Activated CD8-positive, alpha-beta memory T cell treated with anti-CD3 and anti-CD28 coated beads, Interleukin-2, amount 10 ng/mL, durations not matched to agents 7 days and 5 days (primary cell): ENCODE results near the gene RFPL3. TPM values are rescaled to one million over a fixed set of nuclear protein-coding genes. Genes with fewer than 3 reads are reported as not detected.
A peak's percentile ranks its signal among the peaks of the same experiment; 100 is the strongest.

Experiments used
- ATAC-seq: fragments of 150-1000 bp; cut with Tn5 transposase; one replicate; pipeline ENCODE4 v1.10.0; 2021; ENCODE audit warnings: moderate library complexity
- CTCF ChIA-PET: fragments of 350-600 bp; sonication (Branson Sonifier 250); formaldehyde crosslinking; loops from one replicate; lab custom pipeline; 2021; ENCODE audit warnings: antibody characterized with exemption; lab: Charles Lee
- DNase-seq: peaks from one replicate; pipeline ENCODE4 v3.0.0-alpha.2; 2020
- H3K27ac Mint-ChIP-seq: one replicate; pipeline ENCODE4 v1.8.0; 2021; ENCODE audit warnings: mild to moderate bottlenecking, mixed read lengths
- H3K27me3 Mint-ChIP-seq: one replicate; pipeline ENCODE4 v1.8.0; 2021; ENCODE audit warnings: mixed read lengths
- H3K36me3 Mint-ChIP-seq: one replicate; pipeline ENCODE4 v1.8.0; 2021; ENCODE audit warnings: mild to moderate bottlenecking, mixed read lengths
- H3K4me1 Mint-ChIP-seq: one replicate; pipeline ENCODE4 v1.8.0; 2021; ENCODE audit warnings: mixed read lengths
- H3K4me3 Mint-ChIP-seq: one replicate; pipeline ENCODE4 v1.8.0; 2021; ENCODE audit warnings: mild to moderate bottlenecking, moderate library complexity, mixed read lengths
- H3K9me3 Mint-ChIP-seq: one replicate; pipeline ENCODE4 v1.8.0; 2022; ENCODE audit warnings: low read depth, mixed read lengths
- total RNA-seq, 2 experiments: library from RNA; stranded (reverse); gene quantifications; one replicate each; pipeline ENCODE4 v1.2.3, GENCODE V29; 2021

Gene RFPL3
- total RNA-seq, 2 experiments from 2014 or later = not detected

DNA sequence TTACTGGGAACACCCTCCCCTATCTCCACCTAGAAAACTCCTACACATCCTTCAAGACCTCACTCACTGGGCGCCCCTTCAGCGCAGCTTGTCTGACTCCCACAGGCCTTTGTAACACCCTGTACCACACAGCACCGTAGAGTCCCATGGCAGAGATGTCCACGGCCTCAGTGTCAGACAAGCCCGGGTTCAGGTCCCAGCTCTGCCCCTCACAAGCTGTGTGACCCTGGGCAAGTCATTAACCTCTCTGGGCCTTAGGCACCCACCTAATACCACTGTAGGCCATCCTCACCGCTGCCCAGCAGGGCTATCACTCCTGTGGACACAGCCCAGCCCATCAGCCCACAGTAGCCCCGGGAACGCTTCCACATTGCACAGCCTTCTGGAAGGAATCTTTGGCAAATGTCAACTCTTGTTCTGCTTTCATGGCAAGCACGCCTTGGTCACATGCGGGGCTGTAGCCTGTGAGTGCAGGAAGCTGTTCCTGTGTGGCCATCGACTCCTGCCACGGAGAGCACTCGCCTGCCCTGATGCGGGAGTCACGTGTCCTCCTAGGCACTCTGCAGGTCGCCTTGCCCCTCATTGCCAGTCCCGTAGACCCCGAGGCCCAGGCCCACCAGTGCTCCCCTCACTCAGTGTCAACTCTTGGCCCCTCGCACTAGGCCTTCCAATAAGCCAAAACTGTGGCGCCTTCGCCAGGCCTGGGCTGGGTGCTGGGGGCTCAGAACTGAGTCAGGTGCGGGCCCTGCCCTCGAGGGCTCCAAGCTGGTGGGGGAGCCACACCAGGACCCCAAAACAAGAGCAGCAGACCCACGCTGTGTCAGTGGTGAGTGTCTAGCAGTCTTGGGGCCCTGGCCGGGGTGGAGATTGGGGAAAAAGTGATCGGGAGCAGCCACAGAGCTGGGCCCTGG is 32.9 kb upstream of the RFPL3 start:
- Mint-ChIP-seq H3K4me3 (no peak overlapping the region), H3K9me3 (no peaks in the 10 kb centered on the region), H3K36me3 (no peaks in the 10 kb centered on the region), H3K27me3 (peaks cover 5% of the 10 kb centered on the region), H3K27ac (no peak overlapping the region), H3K4me1 (no peaks in the 10 kb centered on the region)
- CTCF ChIA-PET = interaction anchor here (0.6 kb wide), 1 partner anchor 297 kb away, joined by 3 read pairs; no protein-coding TSS in a partner anchor
- DNase-seq (peak; percentile 36), ATAC-seq (no peak)

DNA sequence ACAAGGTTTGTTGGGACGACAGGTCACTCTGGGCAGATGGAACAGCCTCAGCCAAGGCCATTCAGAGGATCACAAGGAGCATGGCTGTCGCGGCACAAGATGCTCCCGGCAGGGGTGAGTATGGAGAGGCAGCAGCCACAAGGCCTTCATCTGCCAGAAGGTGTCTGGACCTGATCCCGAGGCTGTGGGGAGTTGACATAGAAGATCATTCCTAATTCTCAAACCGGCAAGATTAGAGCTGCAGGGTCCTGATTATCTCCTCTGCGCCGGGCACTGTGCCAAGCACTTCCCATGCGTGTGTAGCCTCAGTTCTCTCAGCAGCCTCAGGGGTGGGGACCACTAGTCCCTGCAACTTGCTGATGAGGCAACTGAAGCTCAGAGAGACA is 32.3 kb upstream of the RFPL3 start:
- Mint-ChIP-seq H3K36me3 (no peaks in the 10 kb centered on the region), H3K27me3 (peaks cover 4% of the 10 kb centered on the region), H3K4me3 (no peak overlapping the region), H3K9me3 (no peaks in the 10 kb centered on the region), H3K27ac (no peak overlapping the region), H3K4me1 (no peaks in the 10 kb centered on the region)
- peak; percentile 35 for DNase-seq
- ATAC-seq = no peak
- CTCF ChIA-PET = interaction anchor here (0.6 kb wide), 1 partner anchor 298 kb away, joined by 3 read pairs; no protein-coding TSS in a partner anchor

DNA sequence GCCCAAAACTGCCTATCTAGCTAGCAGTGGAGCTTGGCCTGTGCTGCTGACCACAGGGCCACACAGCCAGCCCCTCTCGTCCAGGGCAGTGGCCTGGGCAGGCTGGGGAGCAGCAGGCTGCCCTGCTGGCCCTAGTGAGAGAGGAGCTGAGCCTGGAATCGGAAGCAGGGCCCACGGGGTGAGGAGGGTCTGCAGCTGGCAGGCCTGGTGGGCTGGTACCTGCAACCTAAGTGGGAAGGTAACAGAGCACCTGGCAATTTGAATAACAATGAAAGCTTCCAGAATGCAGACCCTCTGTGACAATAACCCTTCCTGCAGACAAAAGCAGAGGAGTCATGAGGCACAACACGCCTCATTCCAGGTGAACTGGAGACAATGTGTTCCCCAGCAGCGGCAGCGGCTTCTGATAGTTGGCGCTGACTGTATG is 31.8 kb upstream of the RFPL3 start:
- Mint-ChIP-seq H3K9me3 (no peaks in the 10 kb centered on the region), H3K4me1 (no peaks in the 10 kb centered on the region), H3K27ac (no peak overlapping the region), H3K27me3 (peaks cover 4% of the 10 kb centered on the region), H3K4me3 (no peak overlapping the region), H3K36me3 (no peaks in the 10 kb centered on the region)
- DNase-seq = no peak
- ATAC-seq = no peak
- CTCF ChIA-PET = no interaction called here

DNA sequence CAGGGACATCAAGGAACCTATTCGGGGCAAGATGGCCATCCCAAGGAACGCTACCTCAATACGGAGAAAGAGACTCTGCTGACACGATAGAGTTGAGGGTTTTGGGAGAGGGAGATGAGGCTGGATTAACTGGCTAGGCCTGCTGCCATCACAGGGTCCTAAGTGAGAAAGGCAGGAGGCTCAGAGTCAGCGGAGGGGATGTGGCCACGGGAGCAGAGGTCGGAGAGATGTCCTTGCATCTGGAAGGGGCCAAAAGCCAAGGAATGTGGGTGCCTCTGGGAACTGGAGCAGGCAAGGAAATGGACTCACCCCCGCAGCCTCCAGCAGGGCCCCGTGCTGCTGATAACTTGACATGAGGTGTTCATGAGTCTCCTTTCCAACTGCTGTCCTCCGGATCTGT is 31.0 kb upstream of the RFPL3 start:
- Mint-ChIP-seq H3K27ac (no peak overlapping the region), H3K9me3 (no peaks in the 10 kb centered on the region), H3K27me3 (peaks cover 2% of the 10 kb centered on the region), H3K4me1 (no peaks in the 10 kb centered on the region), H3K36me3 (no peaks in the 10 kb centered on the region), H3K4me3 (no peak overlapping the region)
- ATAC-seq = no peak
- peak; percentile 25 for DNase-seq
- CTCF ChIA-PET = no interaction called here

DNA sequence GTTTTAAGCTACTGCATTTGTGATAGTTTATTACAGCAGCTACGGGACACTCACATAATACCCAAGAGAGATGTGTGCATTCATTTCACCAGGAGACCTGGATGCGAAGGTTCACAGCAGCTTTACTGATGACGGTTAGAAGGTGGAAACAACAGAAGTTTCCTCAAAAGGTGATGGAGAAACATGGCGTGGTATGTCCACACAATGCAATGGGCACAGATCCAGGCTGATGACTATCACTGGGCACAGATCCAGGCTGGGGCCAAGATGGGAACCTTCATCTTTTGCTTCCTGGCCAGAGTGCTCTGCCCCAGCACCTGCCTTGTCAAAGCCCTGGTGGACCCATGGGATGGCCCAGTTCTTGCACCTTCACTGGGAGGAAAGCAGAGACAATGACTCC is 30.6 kb upstream of the RFPL3 start:
- DNase-seq = peak; percentile 15
- Mint-ChIP-seq H3K27ac (no peak overlapping the region), H3K4me1 (no peaks in the 10 kb centered on the region), H3K36me3 (no peaks in the 10 kb centered on the region), H3K9me3 (no peaks in the 10 kb centered on the region), H3K4me3 (no peak overlapping the region), H3K27me3 (no peaks in the 10 kb centered on the region)
- ATAC-seq = no peak
- CTCF ChIA-PET = no interaction called here

DNA sequence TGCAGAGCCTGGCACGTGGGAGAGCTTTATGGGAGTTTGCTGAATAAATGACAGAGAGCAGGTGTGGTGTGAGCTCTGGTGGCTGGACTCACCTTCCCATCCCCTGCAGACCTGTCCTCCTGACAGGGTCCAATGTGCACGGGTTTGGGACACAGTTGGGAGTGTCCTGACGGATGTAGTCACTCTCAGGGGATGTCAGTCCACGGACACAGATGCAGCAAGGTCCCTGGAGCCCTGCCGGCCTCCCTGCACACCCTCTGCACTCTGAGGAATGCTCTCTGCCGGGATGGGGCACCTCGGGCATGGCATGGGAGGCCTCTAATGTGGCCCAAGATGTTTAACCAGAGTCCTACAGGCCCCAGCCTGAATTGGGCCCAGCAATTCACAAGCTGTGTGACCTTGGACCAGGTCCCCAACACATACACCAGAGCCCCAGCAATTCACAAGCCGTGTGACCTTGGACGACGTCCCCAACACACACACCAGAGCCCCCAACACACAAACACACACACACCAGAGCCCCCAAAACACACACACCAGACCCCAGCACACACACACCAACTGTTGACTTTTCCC is 30.0 kb upstream of the RFPL3 start:
- no peaks in the 10 kb centered on the region for H3K4me1 Mint-ChIP-seq
- CTCF ChIA-PET = no interaction called here
- H3K27ac Mint-ChIP-seq = no peak overlapping the region
- H3K9me3 Mint-ChIP-seq = no peaks in the 10 kb centered on the region
- H3K36me3 Mint-ChIP-seq = no peaks in the 10 kb centered on the region
- ATAC-seq (no peak), DNase-seq (peak; percentile 29)
- no peaks in the 10 kb centered on the region for H3K27me3 Mint-ChIP-seq
- no peak overlapping the region for H3K4me3 Mint-ChIP-seq

DNA sequence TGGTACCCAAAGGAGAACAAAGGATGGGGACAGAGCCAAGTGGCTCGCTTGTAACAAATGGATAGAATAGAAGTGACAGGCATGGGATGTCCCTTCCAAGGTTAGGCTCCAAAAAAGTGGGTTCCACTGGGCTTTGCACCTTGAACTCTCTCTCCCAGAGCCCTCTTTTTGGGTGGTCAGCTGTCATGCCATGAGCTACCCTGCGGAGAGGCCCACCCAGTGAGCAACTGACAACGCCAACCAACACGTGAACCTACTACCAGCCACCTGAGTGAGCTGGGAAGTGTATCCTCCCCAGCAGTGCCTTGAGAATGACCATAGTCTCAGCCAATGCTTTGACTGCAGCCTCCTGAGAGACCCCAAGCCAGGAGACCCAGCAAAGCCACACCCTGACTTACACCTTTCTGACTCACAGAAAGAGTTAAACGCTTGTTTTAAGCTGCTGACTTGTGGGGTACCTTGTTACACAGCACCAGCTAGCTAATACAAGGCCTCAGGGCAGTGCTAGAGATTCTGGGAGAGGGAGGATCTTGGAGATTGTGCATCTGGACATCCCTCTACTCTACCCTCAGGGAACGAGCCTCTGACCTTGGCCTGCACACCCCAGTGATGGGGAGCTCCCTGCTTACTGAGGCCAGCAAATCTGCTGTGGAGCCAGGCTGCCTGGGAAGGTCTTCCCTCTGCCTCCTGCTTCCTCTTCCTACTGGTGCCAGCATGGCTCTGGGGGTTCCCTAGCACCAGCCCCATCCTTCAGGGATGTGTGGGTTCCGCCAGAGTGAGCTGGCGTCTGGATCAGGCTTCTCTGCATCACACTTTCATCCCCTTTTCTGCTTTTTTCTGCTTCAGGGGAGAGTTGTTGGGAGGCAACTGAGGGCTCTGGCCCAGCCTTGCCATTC is 29.1 kb upstream of the RFPL3 start:
- ATAC-seq (no peak), DNase-seq (peak; percentile 34)
- CTCF ChIA-PET = no interaction called here
- Mint-ChIP-seq H3K9me3 (no peaks in the 10 kb centered on the region), H3K4me3 (no peak overlapping the region), H3K27me3 (no peaks in the 10 kb centered on the region), H3K4me1 (no peaks in the 10 kb centered on the region), H3K36me3 (no peaks in the 10 kb centered on the region), H3K27ac (no peak overlapping the region)

DNA sequence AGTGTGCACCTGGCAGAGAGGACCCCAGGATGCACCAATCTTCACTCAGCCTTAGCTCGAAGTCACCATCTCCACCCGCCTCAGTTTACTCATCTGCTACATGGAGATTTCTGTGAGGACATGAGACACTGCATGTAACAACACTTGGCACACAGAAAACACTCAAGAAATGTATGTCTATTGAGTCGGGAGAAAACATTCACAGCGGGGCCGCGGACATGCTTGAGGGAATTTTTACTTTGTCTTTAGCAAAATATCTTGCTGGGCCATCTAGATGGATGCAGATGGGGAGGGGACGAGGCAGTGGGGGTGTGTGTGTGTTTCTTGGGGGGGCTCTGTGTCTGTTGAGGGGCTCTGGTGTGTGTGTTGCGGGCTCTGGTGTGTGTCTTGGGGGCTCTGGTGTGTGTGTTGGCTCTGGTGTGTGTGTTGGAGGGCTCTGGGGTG is 28.4 kb upstream of the RFPL3 start:
- H3K27ac Mint-ChIP-seq = no peak overlapping the region
- ATAC-seq (no peak), DNase-seq (no peak)
- H3K27me3 Mint-ChIP-seq = no peaks in the 10 kb centered on the region
- no peak overlapping the region for H3K4me3 Mint-ChIP-seq
- no peaks in the 10 kb centered on the region for H3K9me3 Mint-ChIP-seq
- CTCF ChIA-PET = no interaction called here
- H3K36me3 Mint-ChIP-seq = no peaks in the 10 kb centered on the region
- H3K4me1 Mint-ChIP-seq = no peaks in the 10 kb centered on the region

DNA sequence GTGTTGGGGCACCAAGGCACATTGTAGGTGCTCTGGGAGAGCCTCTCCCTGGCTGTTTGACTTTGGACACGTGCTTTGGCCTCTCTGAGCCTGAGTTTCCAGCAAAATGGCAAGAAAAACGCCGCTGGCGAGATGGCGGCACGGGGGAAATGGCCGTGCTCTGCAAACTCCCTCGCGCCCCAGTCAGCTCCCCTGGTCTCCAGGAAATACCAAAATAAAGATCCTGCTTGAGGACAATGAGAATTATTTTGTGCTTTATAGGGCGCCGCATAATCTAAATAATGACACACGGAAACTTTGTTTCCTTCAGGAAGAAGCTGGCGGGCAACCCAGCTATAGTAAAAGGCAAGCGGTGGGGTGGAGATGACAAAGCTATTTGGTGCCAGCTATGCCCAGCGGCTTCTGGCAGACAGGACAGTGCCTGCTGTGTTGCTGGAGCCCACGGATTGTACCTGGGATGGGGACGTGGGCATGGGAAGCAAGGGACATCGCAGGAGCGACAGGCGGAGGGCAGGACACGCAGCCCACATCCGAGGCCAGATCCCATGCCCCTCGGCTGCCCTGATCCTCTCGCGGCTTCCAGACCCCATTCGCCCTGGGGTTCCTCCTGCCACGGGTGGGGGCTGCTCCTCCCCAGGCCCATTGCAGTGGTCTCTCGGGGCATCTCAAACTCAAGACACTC is 26.3 kb upstream of the RFPL3 start:
- peak; percentile 31 for DNase-seq
- no peaks in the 10 kb centered on the region for H3K36me3 Mint-ChIP-seq
- no peak overlapping the region for H3K27ac Mint-ChIP-seq
- no peaks in the 10 kb centered on the region for H3K4me1 Mint-ChIP-seq
- no peaks in the 10 kb centered on the region for H3K27me3 Mint-ChIP-seq
- CTCF ChIA-PET = no interaction called here
- no peaks in the 10 kb centered on the region for H3K9me3 Mint-ChIP-seq
- H3K4me3 Mint-ChIP-seq = no peak overlapping the region
- no peak for ATAC-seq

DNA sequence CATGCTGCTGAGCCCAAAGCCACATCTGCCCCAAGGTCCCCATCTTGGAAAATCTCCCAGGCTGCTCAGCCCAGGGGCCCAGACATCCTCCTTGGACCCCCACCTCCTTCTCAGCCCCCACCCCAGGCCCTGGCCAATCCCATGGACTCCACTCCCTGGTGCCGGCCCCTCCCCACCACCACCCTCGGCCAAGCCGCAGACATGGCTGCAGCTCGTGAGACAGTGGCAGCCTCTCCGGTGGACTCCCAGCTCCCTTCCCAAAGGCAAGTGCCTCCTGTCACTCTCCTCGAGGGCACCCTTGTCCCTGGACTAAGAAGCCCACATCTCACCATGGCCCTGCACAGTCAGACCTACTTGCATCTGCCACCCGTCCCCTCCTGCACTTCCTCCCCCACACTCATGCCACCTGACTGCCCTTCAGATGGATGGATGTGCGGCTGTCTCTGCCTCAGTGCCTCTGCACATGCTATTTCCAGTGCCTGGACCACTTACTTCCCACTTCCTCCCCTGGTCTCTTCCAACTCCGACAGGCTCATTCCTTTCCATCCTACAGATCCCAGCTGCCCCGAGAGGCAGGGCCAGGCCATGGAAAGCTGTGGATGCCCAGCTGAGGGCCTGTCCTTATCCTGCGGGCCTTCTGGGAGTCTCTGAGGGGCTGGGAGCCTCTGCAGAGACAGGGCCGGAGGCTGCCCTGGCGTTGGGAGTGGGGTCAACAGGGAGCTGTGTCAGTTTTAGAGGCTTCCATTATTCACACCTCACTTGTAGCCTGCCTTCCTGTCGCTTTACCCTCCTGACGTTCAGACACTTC is 25.5 kb upstream of the RFPL3 start:
- CTCF ChIA-PET = no interaction called here
- Mint-ChIP-seq H3K27ac (no peak overlapping the region), H3K36me3 (no peaks in the 10 kb centered on the region), H3K9me3 (no peaks in the 10 kb centered on the region), H3K4me1 (no peaks in the 10 kb centered on the region), H3K27me3 (peaks cover under 1% of the 10 kb centered on the region), H3K4me3 (no peak overlapping the region)
- peak; percentile 35 for DNase-seq
- no peak for ATAC-seq

DNA sequence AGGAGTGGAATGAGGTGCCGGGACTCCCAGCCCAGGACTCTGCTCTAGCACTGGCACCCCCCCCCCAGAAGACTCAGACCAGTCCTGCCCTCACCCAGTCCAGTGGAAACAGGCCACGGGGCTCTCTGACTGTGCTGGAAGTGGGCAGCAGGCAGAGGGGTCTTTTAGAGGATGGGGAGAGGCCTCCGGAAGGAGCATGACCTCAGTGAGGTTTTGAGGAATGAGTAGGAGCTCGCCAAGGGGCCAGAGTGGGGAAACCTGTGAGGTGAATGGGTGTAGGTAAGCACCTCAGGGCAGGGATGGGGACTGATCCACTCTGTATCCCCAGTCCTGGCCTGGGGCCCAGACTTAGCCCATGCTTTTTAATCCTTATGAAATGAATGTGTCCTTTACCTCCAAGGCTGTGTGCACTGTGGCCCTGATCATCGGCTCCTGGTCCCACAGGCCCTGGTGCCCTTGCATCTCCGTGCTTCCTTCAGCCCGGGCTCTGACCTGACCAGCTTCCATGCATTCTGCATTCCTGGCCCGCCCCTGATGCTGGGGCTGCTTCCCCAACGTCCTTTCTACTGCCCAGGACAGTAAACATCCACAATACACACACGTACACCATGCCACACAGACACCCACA is 24.4 kb upstream of the RFPL3 start:
- Mint-ChIP-seq H3K9me3 (no peaks in the 10 kb centered on the region), H3K4me3 (no peak overlapping the region), H3K4me1 (no peaks in the 10 kb centered on the region), H3K27ac (no peak overlapping the region), H3K27me3 (peaks cover 11% of the 10 kb centered on the region), H3K36me3 (no peaks in the 10 kb centered on the region)
- ATAC-seq (no peak), DNase-seq (peak; percentile 18)
- CTCF ChIA-PET = no interaction called here
